HG02970 (cell line): ENCODE measurements around the gene SYTL1.

Experiments
- ATAC-seq: cut with Tn5 transposase; IDR thresholded peaks from one replicate; pipeline ENCODE4 v1.9.1; 2021; ENCODE audit warnings: mild to moderate bottlenecking, moderate library complexity, moderate number of reproducible peaks; ENCODE audit not compliant: unreplicated experiment, low FRiP score

Gene SYTL1

GRCh38 chr1:27318136-27318535 is 23.7 kb upstream of the SYTL1 start:
- ATAC-seq = no peak

GRCh38 chr1:27318596-27318995 is 23.2 kb upstream of the SYTL1 start:
- ATAC-seq = no peak

DNA sequence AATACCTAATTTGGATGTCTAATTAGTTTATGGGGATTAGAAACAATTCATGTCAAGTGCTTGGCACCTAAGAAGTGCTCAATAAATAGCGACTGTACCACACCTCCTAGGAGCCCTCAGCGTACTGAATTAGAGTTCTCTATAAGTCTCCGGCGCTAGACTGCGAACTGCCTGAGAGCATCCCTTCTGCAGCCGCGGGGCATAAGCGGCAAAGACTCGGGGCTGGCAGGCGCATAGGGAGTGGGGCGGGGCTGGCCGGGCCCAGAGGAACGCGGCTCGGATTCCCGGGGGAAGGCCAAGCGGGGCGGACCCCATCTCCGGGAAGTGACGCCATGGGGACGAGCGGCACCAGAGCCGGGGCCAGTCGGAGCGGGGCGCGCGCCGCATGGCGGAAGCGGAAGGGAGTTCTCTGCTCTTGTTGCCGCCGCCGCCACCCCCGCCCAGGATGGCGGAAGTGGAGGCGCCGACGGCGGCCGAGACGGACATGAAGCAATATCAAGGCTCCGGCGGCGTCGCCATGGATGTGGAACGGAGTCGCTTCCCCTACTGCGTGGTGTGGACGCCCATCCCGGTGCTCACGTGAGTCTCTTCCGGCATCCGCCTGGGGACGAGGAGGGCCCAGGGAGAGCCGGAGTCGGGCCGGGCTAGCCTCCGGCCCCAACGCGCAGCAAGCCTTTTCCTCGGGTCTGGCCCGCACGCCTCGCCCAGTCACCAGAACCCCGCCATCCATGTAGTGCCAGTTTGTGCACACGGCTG is 19.8 kb upstream of the SYTL1 start, which contains the start of gene TMEM222:
Gene TMEM222, plus strand, starts transcription at position 351 of the 756 bp plus-strand sequence. Its CDS starts 35 bp downstream, at position 386.
- ATAC-seq = peak; percentile 96

GRCh38 chr1:27322569-27323240 is 19.1 kb upstream of the SYTL1 start:
- ATAC-seq = no peak

GRCh38 chr1:27325286-27325685 is 16.5 kb upstream of the SYTL1 start:
- no peak for ATAC-seq

DNA sequence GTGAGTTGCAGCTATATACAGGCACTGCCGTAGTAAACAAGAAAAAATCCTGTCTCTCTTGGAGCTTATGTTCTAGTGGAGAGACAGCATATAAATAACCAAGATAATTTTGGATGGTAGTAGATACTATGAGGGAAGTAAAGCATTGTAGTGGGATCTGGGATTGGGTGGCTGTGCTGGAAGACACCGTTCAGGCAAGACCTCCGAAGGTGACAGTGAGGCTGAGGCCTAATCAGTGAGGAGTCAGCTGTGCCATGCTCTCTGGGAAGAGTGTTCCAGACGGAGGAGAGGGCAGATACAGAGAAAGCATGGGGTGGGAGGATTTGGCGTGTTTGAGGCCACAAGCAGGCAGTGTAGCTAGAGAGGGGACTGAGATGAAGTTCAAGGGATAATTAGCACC is 13.9 kb upstream of the SYTL1 start:
- ATAC-seq = no peak

DNA sequence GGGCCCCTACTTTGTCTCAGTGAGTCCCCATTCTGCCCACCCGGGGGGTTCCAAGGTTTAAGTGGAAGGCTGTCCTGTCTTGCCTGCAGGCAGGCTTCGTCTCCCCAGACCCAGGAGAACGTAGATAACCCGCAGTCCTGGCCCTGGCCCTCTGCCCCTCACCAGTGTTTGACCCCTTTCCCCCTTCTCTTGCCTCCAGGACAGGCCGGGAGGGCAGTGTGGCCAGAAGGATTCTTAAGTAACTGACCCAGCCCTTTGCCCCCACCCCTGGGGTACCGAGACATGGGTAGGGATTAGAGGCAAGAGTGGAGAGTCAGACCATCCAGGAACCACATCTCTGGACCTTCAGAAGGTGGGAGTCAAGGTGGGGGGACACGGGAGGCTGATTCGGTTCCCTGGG is 11.0 kb upstream of the SYTL1 start:
- ATAC-seq = no peak

DNA sequence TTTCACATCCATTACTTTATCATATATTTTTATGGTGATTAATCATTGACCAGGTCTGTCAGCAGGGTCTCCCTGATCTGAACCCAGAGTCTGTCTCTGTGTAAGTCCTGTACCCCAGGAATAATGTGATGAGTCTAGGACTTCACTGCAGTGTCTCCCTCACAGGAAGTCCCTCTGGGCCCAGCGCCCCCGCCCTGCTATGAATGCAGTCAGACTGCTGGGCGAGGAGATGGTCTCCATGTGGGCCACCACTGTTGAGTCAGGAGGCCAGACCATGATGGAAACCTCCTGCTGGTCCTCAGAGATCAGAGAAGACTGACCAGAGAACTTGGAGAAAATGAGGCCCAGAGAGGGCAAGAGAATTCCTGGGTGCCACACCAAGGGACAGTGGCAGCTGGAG is 10.4 kb upstream of the SYTL1 start:
- ATAC-seq = no peak

GRCh38 chr1:27331922-27332321 is 9.9 kb upstream of the SYTL1 start:
- no peak for ATAC-seq

GRCh38 chr1:27332536-27333281 is 9.1 kb upstream of the SYTL1 start:
- ATAC-seq = no peak

GRCh38 chr1:27333717-27334279 is 8.0 kb upstream of the SYTL1 start:
- no peak for ATAC-seq

DNA sequence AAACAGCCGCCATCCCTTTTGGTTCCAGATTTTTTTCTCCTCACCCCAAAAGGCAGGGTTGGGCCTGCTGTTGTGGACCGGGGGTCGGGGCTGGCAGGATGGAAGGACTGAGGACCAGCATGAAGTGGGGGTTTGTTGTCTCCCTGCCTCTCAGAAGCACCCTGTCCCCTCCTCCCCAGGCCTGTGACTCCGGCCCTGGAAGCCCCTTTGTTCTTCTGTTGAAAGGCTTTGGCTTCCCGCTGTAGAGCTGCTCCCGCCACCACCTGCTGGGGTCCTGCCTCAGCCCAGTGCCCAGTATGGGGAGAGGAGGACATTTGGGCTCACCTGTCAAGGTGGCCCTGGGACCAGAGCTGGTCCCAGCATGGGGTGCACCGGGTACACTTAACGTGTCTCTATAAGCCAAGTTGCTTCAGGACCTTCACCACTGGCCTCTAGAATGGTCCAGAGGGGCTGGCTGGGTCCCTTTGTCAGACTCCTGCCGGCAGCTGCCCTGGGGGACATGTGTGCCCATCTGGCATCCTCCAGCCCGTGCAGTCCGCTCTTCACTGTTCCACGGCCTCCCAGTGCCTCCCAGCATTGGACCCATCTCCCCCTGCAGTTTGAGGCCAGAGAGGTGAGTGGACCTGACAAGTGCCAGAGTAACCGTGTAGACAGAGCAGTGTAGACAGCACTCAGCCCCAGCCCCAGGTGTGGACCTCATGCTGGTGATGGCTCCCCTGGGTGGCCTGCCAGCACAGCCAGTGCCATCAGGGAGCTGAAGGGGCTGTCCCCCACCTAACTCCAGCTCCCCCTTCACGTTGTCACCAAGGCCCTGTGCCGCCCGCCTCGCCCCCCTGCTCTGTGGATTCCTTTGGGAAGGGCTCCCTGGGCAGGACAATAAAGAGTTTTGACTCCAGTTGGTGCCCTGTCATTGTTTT is 6.1 kb upstream of the SYTL1 start:
- ATAC-seq = no peak

DNA sequence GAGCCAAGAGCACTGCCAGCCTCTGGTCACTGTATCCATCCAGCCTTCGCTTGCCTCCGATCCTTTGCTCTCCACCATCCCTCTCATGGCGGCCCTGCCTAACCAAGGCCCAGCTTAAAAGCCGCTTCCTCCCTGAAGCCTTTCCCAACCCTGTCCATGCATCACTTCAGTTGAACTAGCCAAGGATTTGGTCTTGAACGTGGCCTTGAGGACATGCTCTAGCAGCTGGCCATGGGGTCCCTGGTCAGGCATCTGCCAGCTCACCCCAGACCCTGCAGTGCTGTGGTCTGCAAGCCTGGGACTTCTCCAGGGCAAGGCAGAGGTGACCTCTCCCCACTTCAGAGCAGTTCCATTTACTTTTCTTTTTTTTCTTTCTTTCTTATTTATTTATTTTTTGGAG is 5.1 kb upstream of the SYTL1 start:
- ATAC-seq = no peak

GRCh38 chr1:27338751-27339150 is 3.1 kb upstream of the SYTL1 start:
- ATAC-seq = no peak

GRCh38 chr1:27339213-27339612 is 2.6 kb upstream of the SYTL1 start:
- no peak for ATAC-seq

DNA sequence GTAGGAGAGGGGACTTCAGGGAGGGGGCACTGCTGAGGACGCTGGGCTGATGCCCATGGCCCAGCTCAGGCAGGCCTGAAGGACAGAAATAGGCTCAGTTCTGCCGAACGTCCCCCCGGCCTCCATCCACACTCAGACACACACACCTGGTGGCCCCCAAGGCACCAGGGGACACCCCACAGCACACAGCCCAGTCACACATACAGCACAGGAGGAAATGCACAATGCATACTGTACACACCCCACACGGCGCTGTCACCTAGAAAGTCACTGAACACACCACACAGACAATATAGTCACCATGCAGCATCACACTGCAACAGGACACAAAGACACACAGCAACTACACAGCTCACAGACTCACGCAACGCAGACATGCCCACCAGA is 562 bp downstream of the SYTL1 start:
- no peak for ATAC-seq

GRCh38 chr1:27342778-27343638 is 1.2 kb downstream of the SYTL1 start:
- no peak for ATAC-seq

DNA sequence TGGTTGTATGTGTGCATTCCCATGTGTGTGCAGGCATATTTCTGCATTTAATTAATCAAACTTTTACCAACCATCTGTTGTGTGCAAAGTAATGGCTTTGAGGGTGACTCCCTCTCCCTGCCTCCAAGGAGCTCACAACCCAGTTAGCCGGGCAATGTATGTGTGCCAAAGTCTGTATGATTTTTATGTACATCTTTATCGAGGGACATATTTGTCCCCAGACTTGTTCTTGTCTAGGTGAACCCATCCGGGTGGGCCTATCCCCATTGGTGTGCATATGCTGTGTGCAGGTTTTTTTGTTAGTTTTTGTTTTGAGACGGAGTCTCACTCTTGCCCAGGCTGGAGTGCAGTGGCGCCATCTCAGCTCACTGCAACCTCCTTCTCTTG is 1.8 kb downstream of the SYTL1 start:
- no peak for ATAC-seq

- no peak for ATAC-seq
Observed at GRCh38 chr1:27345272-27345671, 3.5 kb downstream of the SYTL1 start.
